H9 (cell line): Measurements from ENCODE around the gene EDIL3. TPM values are rescaled to one million over a fixed set of nuclear protein-coding genes. Genes with fewer than 3 reads are reported as not detected.

Experiments
- DNase-seq: peaks from one replicate; pipeline ENCODE4 v3.0.0-alpha.2; 2017
- H2AFZ ChIP-seq: one replicate; pipeline ENCODE4 v1.6.1; 2013; ENCODE audit warnings: mild to moderate bottlenecking, low read length, control low read depth, moderate library complexity
- H2AK5ac ChIP-seq: 2 replicates; pipeline ENCODE4 v1.6.1; 2013; ENCODE audit warnings: low read length, control low read depth, mixed read lengths; ENCODE audit not compliant: insufficient read length
- H2BK120ac ChIP-seq: one replicate; pipeline ENCODE4 v1.6.1; 2013; ENCODE audit warnings: low read depth, mild to moderate bottlenecking, low read length, control low read depth, inconsistent platforms; ENCODE audit not compliant: poor library complexity, severe bottlenecking
- H2BK12ac ChIP-seq: 2 replicates; pipeline ENCODE4 v1.6.1; 2013; ENCODE audit warnings: low read length, control low read depth, mixed read lengths, low read depth; ENCODE audit not compliant: insufficient read length
- H2BK15ac ChIP-seq: 2 replicates; pipeline ENCODE4 v1.6.1; 2013; ENCODE audit warnings: low read depth, low read length, control low read depth
- H2BK20ac ChIP-seq: one replicate; pipeline ENCODE4 v1.6.1; 2013; ENCODE audit warnings: low read depth, mild to moderate bottlenecking, low read length, control low read depth, inconsistent platforms; ENCODE audit not compliant: poor library complexity, severe bottlenecking
- H2BK5ac ChIP-seq: 2 replicates; pipeline ENCODE4 v1.6.1; 2013; ENCODE audit warnings: low read length, control low read depth, mixed read lengths; ENCODE audit not compliant: insufficient read length
- H3K14ac ChIP-seq: 2 replicates; pipeline ENCODE4 v1.6.1; 2013; ENCODE audit warnings: low read length, control low read depth; ENCODE audit not compliant: insufficient read depth
- H3K18ac ChIP-seq: 2 replicates; pipeline ENCODE4 v1.6.1; 2013; ENCODE audit warnings: low read depth, mild to moderate bottlenecking, mixed read lengths, low read length, control low read depth; ENCODE audit not compliant: insufficient read length
- H3K23ac ChIP-seq: 2 replicates; pipeline ENCODE4 v1.6.1; 2013; ENCODE audit warnings: low read length, control low read depth, mixed read lengths, low read depth; ENCODE audit not compliant: insufficient read length
- H3K23me2 ChIP-seq: 2 replicates; pipeline ENCODE4 v1.6.1; 2013; ENCODE audit warnings: low read depth, mild to moderate bottlenecking, mixed read lengths, low read length, control low read depth; ENCODE audit not compliant: insufficient read length, poor library complexity, severe bottlenecking
- H3K27ac ChIP-seq: 2 replicates; pipeline ENCODE4 v1.5.1; 2013; ENCODE audit warnings: low read length, control low read depth, mixed read lengths, low read depth; ENCODE audit not compliant: insufficient read length
- H3K27me3 ChIP-seq: 2 replicates; pipeline ENCODE4 v1.6.1; 2013; ENCODE audit warnings: low read length, control low read depth, inconsistent platforms; ENCODE audit not compliant: insufficient read depth
- H3K4ac ChIP-seq: 2 replicates; pipeline ENCODE4 v1.6.1; 2013; ENCODE audit warnings: low read depth, mild to moderate bottlenecking, control low read depth, inconsistent platforms, low read length, moderate library complexity
- H3K4me1 ChIP-seq: 2 replicates; pipeline ENCODE4 v1.6.1; 2013; ENCODE audit warnings: low read length, control low read depth, inconsistent platforms; ENCODE audit not compliant: insufficient read depth
- H3K4me2 ChIP-seq: 2 replicates; pipeline ENCODE4 v1.6.1; 2013; ENCODE audit warnings: low read length, control low read depth, mixed read lengths; ENCODE audit not compliant: insufficient read length, insufficient read depth
- H3K56ac ChIP-seq: 2 replicates; pipeline ENCODE4 v1.6.1; 2013; ENCODE audit warnings: low read depth, mild to moderate bottlenecking, mixed read lengths, low read length, control low read depth; ENCODE audit not compliant: insufficient read length
- H3K79me1 ChIP-seq: 2 replicates; pipeline ENCODE4 v1.6.1; 2013; ENCODE audit warnings: low read depth, mild to moderate bottlenecking, moderate library complexity, low read length, control low read depth, inconsistent platforms; ENCODE audit not compliant: insufficient read depth, poor library complexity, severe bottlenecking
- H3K79me2 ChIP-seq: 2 replicates; pipeline ENCODE4 v1.6.1; 2013; ENCODE audit warnings: low read length, control low read depth, inconsistent platforms; ENCODE audit not compliant: insufficient read depth
- H3K9ac ChIP-seq: 2 replicates; pipeline ENCODE4 v1.6.1; 2013; ENCODE audit warnings: low read length, control low read depth, mixed read lengths; ENCODE audit not compliant: insufficient read length; ENCODE audit errors: extremely low read depth
- H3K9me3 ChIP-seq: one replicate; pipeline ENCODE4 v1.6.1; 2013; ENCODE audit warnings: low read depth, low read length, inconsistent platforms; ENCODE audit not compliant: control insufficient read depth
- H3T11ph ChIP-seq: one replicate; pipeline ENCODE4 v1.6.1; 2013; ENCODE audit warnings: mild to moderate bottlenecking, low read length, control low read depth, inconsistent platforms
- H4K20me1 ChIP-seq: one replicate; pipeline ENCODE4 v1.6.1; 2013; ENCODE audit not compliant: control insufficient read depth, insufficient read length, insufficient read depth
- H4K5ac ChIP-seq: 2 replicates; pipeline ENCODE4 v1.6.1; 2013; ENCODE audit warnings: low read depth, mild to moderate bottlenecking, mixed read lengths, low read length, control low read depth; ENCODE audit not compliant: insufficient read length
- H4K8ac ChIP-seq: replicated peaks from 2 replicates; pipeline ENCODE4 v1.6.1; 2013; ENCODE audit warnings: low read length, control low read depth, mixed read lengths, low read depth; ENCODE audit not compliant: insufficient read length
- H4K91ac ChIP-seq: 2 replicates; pipeline ENCODE4 v1.6.1; 2013; ENCODE audit warnings: low read depth, mild to moderate bottlenecking, moderate library complexity, mixed read lengths, low read length, control low read depth; ENCODE audit not compliant: insufficient read length
- H3K27ac Mint-ChIP-seq, 3 experiments: 2 replicates in 2 of 3; 3 replicates in 1 of 3; pipeline ENCODE4 v1.8.0; 2020 to 2021; ENCODE audit warnings: mixed read lengths in 3 of 3, mild to moderate bottlenecking in 1 of 3, moderate library complexity in 1 of 3
- H3K27me3 Mint-ChIP-seq: 2 replicates; pipeline ENCODE4 v1.8.0; 2021; ENCODE audit warnings: low read depth, mild to moderate bottlenecking, moderate library complexity, mixed read lengths
- H3K36me3 Mint-ChIP-seq, 3 experiments: 2 replicates in 2 of 3; 3 replicates in 1 of 3; pipeline ENCODE4 v1.8.0; 2020 to 2021; ENCODE audit warnings: low read depth in 3 of 3, mixed read lengths in 3 of 3; ENCODE audit not compliant: insufficient read depth in 1 of 3
- H3K4me1 Mint-ChIP-seq, 2 experiments: 2 replicates each; pipeline ENCODE4 v1.8.0; 2020; ENCODE audit warnings: mixed read lengths in 2 of 2
- H3K4me3 Mint-ChIP-seq, 2 experiments: 2 replicates in 1 of 2; 3 replicates in 1 of 2; pipeline ENCODE4 v1.8.0; 2020 to 2021; ENCODE audit warnings: mild to moderate bottlenecking in 2 of 2, mixed read lengths in 2 of 2, moderate library complexity in 1 of 2
- H3K9me3 Mint-ChIP-seq, 2 experiments: 2 replicates in 1 of 2; 3 replicates in 1 of 2; pipeline ENCODE4 v1.8.0; 2020; ENCODE audit warnings: mild to moderate bottlenecking in 2 of 2, mixed read lengths in 2 of 2, moderate library complexity in 1 of 2
- CTCF ChIP-seq: fragments of 200-600 bp; sonication (generic); conservative IDR thresholded peaks from 3 replicates; pipeline ENCODE4 v1.8.0; 2021; ENCODE audit warnings: antibody characterized with exemption, mild to moderate bottlenecking
- WGBS: extraction: QIAGEN DNeasy Blood & Tissue Kit; methylation state at CpG from one replicate; pipeline ENCODE4 v1.1.7; 2013; ENCODE audit warnings: missing lambda C conversion rate, low lambda C conversion rate, mixed read lengths; ENCODE audit not compliant: insufficient read length; ENCODE audit errors: extremely low coverage; 5-methylcytosine and 5-hydroxymethylcytosine counted together
- total RNA-seq: library from RNA; stranded (reverse); gene quantifications from 2 replicates; pipeline ENCODE4 v1.2.1, GENCODE V29; 2021

Gene EDIL3
- total RNA-seq, 1 experiment from 2014 or later, result 61.9 TPM

- H3K27ac ChIP-seq, result no peak overlapping the region
- no peak for TF ChIP-seq CTCF
These were observed 291.9 kb downstream of the EDIL3 start for GRCh38 chr5:84092738-84093137.

More at GRCh38 chr5:84092738-84093137, 291.9 kb downstream of the EDIL3 start:
- H3T11ph ChIP-seq, result no peak overlapping the region
- H3K23me2 ChIP-seq, result no peaks in the 10 kb centered on the region
- no peak overlapping the region for H3K56ac ChIP-seq
- H3K4me1 ChIP-seq, result no peaks in the 10 kb centered on the region
- Mint-ChIP-seq H3K4me3 (no peak overlapping the region), H3K27ac (no peak overlapping the region), H3K9me3 (peaks cover 18 to 22% of the 10 kb centered on the region in 2 experiments), H3K4me1 (no peaks in the 10 kb centered on the region; a peak in 1 of 4 replicates), H3K27me3 (no peaks in the 10 kb centered on the region), H3K36me3 (peaks cover 13 to 21% (median 20%) of the 10 kb centered on the region in 3 experiments)
- no peak overlapping the region for H2AK5ac ChIP-seq
- no peak overlapping the region for H3K23ac ChIP-seq
- H4K5ac ChIP-seq, result no peak overlapping the region
- H3K79me1 ChIP-seq, result no peaks in the 10 kb centered on the region
- H2BK15ac ChIP-seq, result no peak overlapping the region
- no peak overlapping the region for H2BK12ac ChIP-seq
- H3K4ac ChIP-seq, result no peak overlapping the region
- no peak overlapping the region for H4K91ac ChIP-seq
- H3K18ac ChIP-seq, result no peak overlapping the region
- DNase-seq, result no peak
- H3K4me2 ChIP-seq, result no peak overlapping the region
- H3K14ac ChIP-seq, result no peak overlapping the region
- no peaks in the 10 kb centered on the region for H3K79me2 ChIP-seq
- H2BK20ac ChIP-seq, result no peak overlapping the region
- peaks cover 7% of the 10 kb centered on the region for H3K9me3 ChIP-seq
- no peak overlapping the region for H2AFZ ChIP-seq
- no peak overlapping the region for H2BK120ac ChIP-seq
- no peaks in the 10 kb centered on the region for H4K20me1 ChIP-seq
- H3K27me3 ChIP-seq, result no peaks in the 10 kb centered on the region
- WGBS, result no CpG with 5 or more reads among the region's 3 CpGs
- H2BK5ac ChIP-seq, result no peak overlapping the region
- no peak overlapping the region for H4K8ac ChIP-seq
- H3K9ac ChIP-seq, result no peak overlapping the region
